Activated CD4-positive, CD25-positive, alpha-beta regulatory T cell treated with anti-CD3 and anti-CD28 coated beads, Interleukin-2, amount 50 U/mL, for 72 hours (primary cell): Measurements from ENCODE around the gene GPHB5.
"Not testable (repeated sequence)": the region's sequence is repeated elsewhere in the genome, so short reads cannot be mapped to it uniquely, and the experiment has no call there.

Experiments used
- DNase-seq: peaks from one replicate; pipeline ENCODE4 v3.0.0; 2021

Gene GPHB5

GRCh38 chr14:63292805-63293204 is 25.9 kb downstream of the GPHB5 start:
- DNase-seq = no peak

- DNase-seq = no peak
These were observed 27.8 kb downstream of the GPHB5 start for GRCh38 chr14:63290741-63291430.

GRCh38 chr14:63288853-63289252 is 29.9 kb downstream of the GPHB5 start:
- no peak for DNase-seq

GRCh38 chr14:63287666-63288483 is 30.9 kb downstream of the GPHB5 start:
- DNase-seq = no peak

- no peak for DNase-seq
These were observed 32.7 kb downstream of the GPHB5 start for GRCh38 chr14:63286071-63286470.

GRCh38 chr14:63283884-63284248 is 34.9 kb downstream of the GPHB5 start:
- no peak for DNase-seq

- no peak for DNase-seq
These were observed 35.5 kb downstream of the GPHB5 start for GRCh38 chr14:63282997-63283883.

- DNase-seq = not testable (repeated sequence)
These were observed 38.8 kb downstream of the GPHB5 start for GRCh38 chr14:63279933-63280332.

- DNase-seq = no peak
These were observed 41.0 kb downstream of the GPHB5 start for GRCh38 chr14:63277591-63278183.

GRCh38 chr14:63276492-63277342 is 42.0 kb downstream of the GPHB5 start:
- DNase-seq = no peak

- no peak for DNase-seq
These were observed 42.7 kb downstream of the GPHB5 start for GRCh38 chr14:63276016-63276415.

GRCh38 chr14:63275611-63276010 is 43.1 kb downstream of the GPHB5 start:
- no peak for DNase-seq

GRCh38 chr14:63273717-63274655 is 44.7 kb downstream of the GPHB5 start:
- no peak for DNase-seq

- DNase-seq = no peak
These were observed 45.6 kb downstream of the GPHB5 start for GRCh38 chr14:63273129-63273528.

GRCh38 chr14:63269561-63270225 is 49.0 kb downstream of the GPHB5 start:
- DNase-seq = no peak

- no peak for DNase-seq
These were observed 50.0 kb downstream of the GPHB5 start for GRCh38 chr14:63268771-63269170.

- DNase-seq = no peak
These were observed 51.6 kb downstream of the GPHB5 start for GRCh38 chr14:63267171-63267570.

- DNase-seq = no peak
These were observed 52.6 kb downstream of the GPHB5 start for GRCh38 chr14:63266106-63266505.
